HL-60 (cell line): ENCODE measurements around the gene GRWD1.

Source experiments
- GABPA ChIP-seq: IDR thresholded peaks from 2 replicates; pipeline ENCODE4 v1.6.1; 2012; ENCODE audit warnings: low read depth
- POLR2AphosphoS5 ChIP-seq: IDR thresholded peaks from 2 replicates; pipeline ENCODE4 v1.6.1; 2012; ENCODE audit warnings: low read depth
- SPI1 ChIP-seq: IDR thresholded peaks from 2 replicates; pipeline ENCODE4 v1.6.1; 2012; ENCODE audit warnings: low read depth, mild to moderate bottlenecking, borderline replicate concordance
- TF ChIP-seq, protein P1 (sequence below): IDR thresholded peaks from one replicate; pipeline ENCODE4 v1.5.1; 2011; ENCODE audit warnings: low read length, control low read depth, inconsistent platforms; ENCODE audit not compliant: insufficient read depth
- TF ChIP-seq, protein P2 (sequence below): IDR thresholded peaks from 2 replicates; pipeline ENCODE4 v1.6.1; 2012; ENCODE audit warnings: low read depth; ENCODE audit not compliant: insufficient replicate concordance

- TF ChIP-seq, protein P1, sequence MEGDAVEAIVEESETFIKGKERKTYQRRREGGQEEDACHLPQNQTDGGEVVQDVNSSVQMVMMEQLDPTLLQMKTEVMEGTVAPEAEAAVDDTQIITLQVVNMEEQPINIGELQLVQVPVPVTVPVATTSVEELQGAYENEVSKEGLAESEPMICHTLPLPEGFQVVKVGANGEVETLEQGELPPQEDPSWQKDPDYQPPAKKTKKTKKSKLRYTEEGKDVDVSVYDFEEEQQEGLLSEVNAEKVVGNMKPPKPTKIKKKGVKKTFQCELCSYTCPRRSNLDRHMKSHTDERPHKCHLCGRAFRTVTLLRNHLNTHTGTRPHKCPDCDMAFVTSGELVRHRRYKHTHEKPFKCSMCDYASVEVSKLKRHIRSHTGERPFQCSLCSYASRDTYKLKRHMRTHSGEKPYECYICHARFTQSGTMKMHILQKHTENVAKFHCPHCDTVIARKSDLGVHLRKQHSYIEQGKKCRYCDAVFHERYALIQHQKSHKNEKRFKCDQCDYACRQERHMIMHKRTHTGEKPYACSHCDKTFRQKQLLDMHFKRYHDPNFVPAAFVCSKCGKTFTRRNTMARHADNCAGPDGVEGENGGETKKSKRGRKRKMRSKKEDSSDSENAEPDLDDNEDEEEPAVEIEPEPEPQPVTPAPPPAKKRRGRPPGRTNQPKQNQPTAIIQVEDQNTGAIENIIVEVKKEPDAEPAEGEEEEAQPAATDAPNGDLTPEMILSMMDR = no peak
- TF ChIP-seq, protein P2, sequence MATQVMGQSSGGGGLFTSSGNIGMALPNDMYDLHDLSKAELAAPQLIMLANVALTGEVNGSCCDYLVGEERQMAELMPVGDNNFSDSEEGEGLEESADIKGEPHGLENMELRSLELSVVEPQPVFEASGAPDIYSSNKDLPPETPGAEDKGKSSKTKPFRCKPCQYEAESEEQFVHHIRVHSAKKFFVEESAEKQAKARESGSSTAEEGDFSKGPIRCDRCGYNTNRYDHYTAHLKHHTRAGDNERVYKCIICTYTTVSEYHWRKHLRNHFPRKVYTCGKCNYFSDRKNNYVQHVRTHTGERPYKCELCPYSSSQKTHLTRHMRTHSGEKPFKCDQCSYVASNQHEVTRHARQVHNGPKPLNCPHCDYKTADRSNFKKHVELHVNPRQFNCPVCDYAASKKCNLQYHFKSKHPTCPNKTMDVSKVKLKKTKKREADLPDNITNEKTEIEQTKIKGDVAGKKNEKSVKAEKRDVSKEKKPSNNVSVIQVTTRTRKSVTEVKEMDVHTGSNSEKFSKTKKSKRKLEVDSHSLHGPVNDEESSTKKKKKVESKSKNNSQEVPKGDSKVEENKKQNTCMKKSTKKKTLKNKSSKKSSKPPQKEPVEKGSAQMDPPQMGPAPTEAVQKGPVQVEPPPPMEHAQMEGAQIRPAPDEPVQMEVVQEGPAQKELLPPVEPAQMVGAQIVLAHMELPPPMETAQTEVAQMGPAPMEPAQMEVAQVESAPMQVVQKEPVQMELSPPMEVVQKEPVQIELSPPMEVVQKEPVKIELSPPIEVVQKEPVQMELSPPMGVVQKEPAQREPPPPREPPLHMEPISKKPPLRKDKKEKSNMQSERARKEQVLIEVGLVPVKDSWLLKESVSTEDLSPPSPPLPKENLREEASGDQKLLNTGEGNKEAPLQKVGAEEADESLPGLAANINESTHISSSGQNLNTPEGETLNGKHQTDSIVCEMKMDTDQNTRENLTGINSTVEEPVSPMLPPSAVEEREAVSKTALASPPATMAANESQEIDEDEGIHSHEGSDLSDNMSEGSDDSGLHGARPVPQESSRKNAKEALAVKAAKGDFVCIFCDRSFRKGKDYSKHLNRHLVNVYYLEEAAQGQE = no peak
- no peak for TF ChIP-seq SPI1
- TF ChIP-seq GABPA = no peak
- TF ChIP-seq POLR2AphosphoS5 = no peak
Measured at GRCh38 chr19:48478339-48479256, 32.8 kb downstream of the GRWD1 start.
